Caco-2 (cell line): ENCODE measurements around the gene UNC93A. TPM values are rescaled to one million over a fixed set of nuclear protein-coding genes. Genes with fewer than 3 reads are reported as not detected.
"Not testable (repeated sequence)": the region's sequence is repeated elsewhere in the genome, so short reads cannot be mapped to it uniquely, and the experiment has no call there.

Experiments
- Bru-seq: library from RNA; stranded (reverse); fragments of 400-500 nt; gene quantifications from one replicate; lab custom pipeline; 2021; lab: Mats Ljungman, UMichigan
- BruChase-seq, 2 experiments: library from RNA; stranded (reverse); fragments of 400-500 nt; gene quantifications; one replicate each; lab custom pipeline; 2021; lab: Mats Ljungman, UMichigan
- BruUV-seq: library from RNA; stranded (reverse); fragments of 400-500 nt; replicated peaks from 2 replicates; lab custom pipeline; 2021; lab: Mats Ljungman, UMichigan
- CTCF ChIA-PET: fragments of 300-600 bp; sonication (Branson Sonifier 250); formaldehyde crosslinking; loops from one replicate; lab custom pipeline; 2022; ENCODE audit warnings: antibody characterized with exemption; lab: Charles Lee
- POLR2A ChIA-PET: fragments of 300-600 bp; sonication (Branson Sonifier 250); formaldehyde crosslinking; loops from one replicate; lab custom pipeline; 2022; ENCODE audit warnings: antibody characterized with exemption; lab: Charles Lee
- DNase-seq, 2 experiments: peaks; one replicate each; pipeline versions ENCODE4 v3.0.0 to v3.0.0-alpha.2; 2020 to 2022
- H3K27me3 ChIP-seq: replicated peaks from 2 replicates; pipeline ENCODE4 v1.6.0; 2011; ENCODE audit warnings: low read length; ENCODE audit not compliant: control insufficient read depth, insufficient read depth
- H3K36me3 ChIP-seq: 2 replicates; pipeline ENCODE4 v1.5.1; 2011; ENCODE audit warnings: low read length; ENCODE audit not compliant: control insufficient read depth, insufficient read depth
- H3K4me1 ChIP-seq: fragments of 250-450 bp; sonication (Bioruptor Pico); 2 replicates; pipeline ENCODE4 v1.5.1; 2020; ENCODE audit warnings: mild to moderate bottlenecking
- H3K4me3 ChIP-seq: 2 replicates; pipeline ENCODE4 v1.5.1; 2011; ENCODE audit warnings: low read depth, mild to moderate bottlenecking, control low read depth, low read length
- H3K9me3 ChIP-seq: fragments of 250-450 bp; sonication (Bioruptor Pico); 2 replicates; pipeline ENCODE4 v1.5.1; 2020; ENCODE audit warnings: mild to moderate bottlenecking, moderate library complexity
- H3K27ac Mint-ChIP-seq: one replicate; pipeline ENCODE4 v1.8.0; 2022; ENCODE audit warnings: mixed read lengths; ENCODE audit not compliant: unreplicated experiment
- H3K27me3 Mint-ChIP-seq: one replicate; pipeline ENCODE4 v1.8.0; 2022; ENCODE audit warnings: mixed read lengths; ENCODE audit not compliant: insufficient read depth, unreplicated experiment
- H3K36me3 Mint-ChIP-seq: one replicate; pipeline ENCODE4 v1.8.0; 2022; ENCODE audit warnings: mild to moderate bottlenecking, mixed read lengths; ENCODE audit not compliant: insufficient read depth, unreplicated experiment
- H3K4me1 Mint-ChIP-seq: one replicate; pipeline ENCODE4 v1.8.0; 2022; ENCODE audit warnings: low read depth, mixed read lengths; ENCODE audit not compliant: unreplicated experiment
- H3K4me3 Mint-ChIP-seq: one replicate; pipeline ENCODE4 v1.8.0; 2022; ENCODE audit warnings: mild to moderate bottlenecking, moderate library complexity, mixed read lengths; ENCODE audit not compliant: unreplicated experiment
- H3K9me3 Mint-ChIP-seq: one replicate; pipeline ENCODE4 v1.8.0; 2022; ENCODE audit warnings: mixed read lengths; ENCODE audit not compliant: unreplicated experiment
- intact Hi-C: fragments of 100-400 bp; cut with micrococcal nuclease; formaldehyde crosslinking; loops from one replicate; pipeline ENCODE4 v1.10.0; 2022; ENCODE audit not compliant: unreplicated experiment
- long read RNA-seq: library from polyadenylated mRNA; stranded (forward); transcript quantifications from one replicate; pipeline ENCODE4 v2.0.0, GENCODE V29; 2022
- total RNA-seq: library from RNA; stranded (reverse); gene quantifications from 2 replicates; pipeline ENCODE4 v1.2.3, GENCODE V29; 2022
- TF ChIP-seq, protein P1 (sequence below), 2 experiments: fragments of 200-600 bp in 1 of 2; IDR thresholded peaks; 1 replicate in 1 of 2; 2 replicates in 1 of 2; pipeline versions ENCODE4 v1.5.1 to v1.8.0; 2011 to 2022; ENCODE audit warnings: antibody characterized with exemption in 1 of 2, control low read depth in 1 of 2, inconsistent platforms in 1 of 2, low read depth in 1 of 2, low read length in 1 of 2, mild to moderate bottlenecking in 1 of 2, moderate library complexity in 1 of 2; ENCODE audit not compliant: insufficient read depth in 1 of 2, severe bottlenecking in 1 of 2, unreplicated experiment in 1 of 2

Gene UNC93A
- total RNA-seq (32.3 and 36.1 TPM in 2 replicates), Bru-seq, nascent RNA (percentile 83 among the genes with signal in this experiment), BruChase-seq, experiment 1, labeled RNA remaining after a 2-hour chase (percentile 83 among the genes with signal in this experiment), BruChase-seq, experiment 2, labeled RNA remaining after a 6-hour chase (percentile 84 among the genes with signal in this experiment)
- long read RNA-seq, partial matches to known transcripts: 1 of 43 reads
- long read RNA-seq, other reads (novel, unspliced or antisense): 40 of 43 reads

DNA sequence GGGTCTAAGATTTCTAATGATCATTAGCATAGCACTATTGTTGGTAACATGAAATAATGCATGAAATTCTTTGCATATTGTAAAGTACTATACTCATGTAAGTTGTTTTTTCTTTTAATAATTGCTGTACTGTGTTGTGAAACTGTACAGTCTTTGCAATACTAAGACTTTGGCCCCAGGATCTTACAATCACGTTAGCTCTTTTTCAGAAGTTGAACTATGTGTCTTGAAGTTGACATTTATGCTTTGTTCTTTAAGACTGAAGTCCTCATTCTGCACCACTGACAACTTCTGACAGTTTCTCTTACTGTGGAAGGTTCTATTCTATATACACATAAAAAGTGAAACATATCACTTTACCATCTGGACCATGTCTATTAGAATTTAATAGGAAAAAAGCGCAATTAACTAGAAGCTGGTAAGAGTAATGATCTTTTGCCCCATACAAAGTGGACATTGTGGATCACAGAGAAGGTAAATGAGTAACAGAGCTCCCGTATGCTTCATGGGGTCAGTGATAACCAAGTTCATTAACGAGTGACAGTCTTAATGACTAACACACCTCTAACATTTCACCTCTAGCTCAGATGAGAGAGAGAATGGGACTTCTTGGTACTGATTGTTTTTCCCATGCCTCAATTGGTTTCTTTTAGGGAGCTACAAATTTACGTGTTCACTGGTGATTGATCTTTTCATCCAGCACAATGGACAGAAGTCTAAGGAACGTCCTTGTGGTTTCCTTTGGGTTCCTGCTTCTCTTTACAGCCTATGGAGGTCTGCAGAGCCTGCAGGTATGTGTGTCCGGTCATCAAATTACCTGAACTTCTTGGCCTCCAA, at the start of gene UNC93A:
Gene UNC93A, plus strand, starts transcription at position 530 of the 837 bp plus-strand sequence. Its CDS starts 175 bp downstream, at position 705.
- Mint-ChIP-seq H3K9me3 (no peaks in the 10 kb centered on the region), H3K36me3 (peaks cover 38% of the 10 kb centered on the region), H3K27me3 (no peaks in the 10 kb centered on the region), H3K27ac (no peak within 1 kb of the TSS), H3K4me1 (peaks cover 33% of the 10 kb centered on the region), H3K4me3 (no peak within 1 kb of the TSS)
- peaks cover 46% of the 10 kb centered on the region for H3K4me1 ChIP-seq
- intact Hi-C loops: no loop called here
- BruUV-seq: no TSS peak
- TF ChIP-seq, protein P1, sequence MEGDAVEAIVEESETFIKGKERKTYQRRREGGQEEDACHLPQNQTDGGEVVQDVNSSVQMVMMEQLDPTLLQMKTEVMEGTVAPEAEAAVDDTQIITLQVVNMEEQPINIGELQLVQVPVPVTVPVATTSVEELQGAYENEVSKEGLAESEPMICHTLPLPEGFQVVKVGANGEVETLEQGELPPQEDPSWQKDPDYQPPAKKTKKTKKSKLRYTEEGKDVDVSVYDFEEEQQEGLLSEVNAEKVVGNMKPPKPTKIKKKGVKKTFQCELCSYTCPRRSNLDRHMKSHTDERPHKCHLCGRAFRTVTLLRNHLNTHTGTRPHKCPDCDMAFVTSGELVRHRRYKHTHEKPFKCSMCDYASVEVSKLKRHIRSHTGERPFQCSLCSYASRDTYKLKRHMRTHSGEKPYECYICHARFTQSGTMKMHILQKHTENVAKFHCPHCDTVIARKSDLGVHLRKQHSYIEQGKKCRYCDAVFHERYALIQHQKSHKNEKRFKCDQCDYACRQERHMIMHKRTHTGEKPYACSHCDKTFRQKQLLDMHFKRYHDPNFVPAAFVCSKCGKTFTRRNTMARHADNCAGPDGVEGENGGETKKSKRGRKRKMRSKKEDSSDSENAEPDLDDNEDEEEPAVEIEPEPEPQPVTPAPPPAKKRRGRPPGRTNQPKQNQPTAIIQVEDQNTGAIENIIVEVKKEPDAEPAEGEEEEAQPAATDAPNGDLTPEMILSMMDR (IDR thresholded peaks at IDR 0.05; ENCODE audit: insufficient read depth in 1 of 2, low read depth in 1 of 2, low read length in 1 of 2, severe bottlenecking in 1 of 2, unreplicated experiment in 1 of 2): no peak
- no peak for DNase-seq
- ChIA-PET CTCF (interaction anchor here (1.4 kb wide), 1 partner anchor 60 kb away, joined by 3 read pairs; no protein-coding TSS in a partner anchor), POLR2A (no interaction called here)
- H3K27me3 ChIP-seq: no peaks in the 10 kb centered on the region
- peaks cover 2% of the 10 kb centered on the region for H3K36me3 ChIP-seq
- no peak within 1 kb of the TSS for H3K4me3 ChIP-seq
- H3K9me3 ChIP-seq: no peaks in the 10 kb centered on the region

DNA sequence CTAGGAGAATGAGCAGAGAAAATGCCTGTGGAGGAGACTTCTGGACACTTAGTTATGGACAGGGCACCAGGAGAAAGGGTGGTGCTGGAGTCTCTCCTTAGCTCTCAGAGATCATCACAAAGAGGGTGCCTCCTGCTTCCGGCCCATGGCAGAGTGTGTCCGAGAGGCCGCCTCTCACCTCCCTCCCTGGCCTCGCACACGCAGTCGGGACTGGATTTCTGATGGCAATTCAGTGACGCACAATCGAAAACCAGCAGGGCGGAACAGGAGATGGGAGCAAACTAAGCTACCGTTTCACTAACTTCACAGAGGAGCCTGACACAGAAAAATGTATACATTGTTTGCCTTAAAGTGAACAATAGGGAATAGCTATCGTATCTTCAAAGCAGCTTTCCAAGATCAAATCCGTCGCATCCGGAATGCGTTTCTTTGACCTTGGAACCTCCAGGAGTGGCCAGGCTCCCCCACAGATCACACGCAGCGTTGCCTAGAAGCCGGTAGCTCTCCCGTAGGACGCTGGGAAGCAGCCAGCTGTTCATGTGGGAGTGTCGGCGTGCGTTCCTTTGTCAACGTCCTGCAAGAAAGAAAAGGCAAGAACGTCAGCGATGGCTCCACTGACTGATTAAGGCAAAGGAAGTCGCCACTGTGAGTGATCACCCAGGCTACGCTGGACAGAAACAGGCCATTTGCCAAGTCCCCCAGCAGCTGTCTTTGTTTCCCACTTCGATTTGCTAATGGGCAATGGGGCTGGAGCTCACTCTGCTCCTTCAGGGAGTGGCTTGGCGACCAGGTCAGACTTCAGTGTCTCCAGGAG, 49.6 kb upstream of the UNC93A start:
- not testable (repeated sequence) for H3K27me3 Mint-ChIP-seq

DNA sequence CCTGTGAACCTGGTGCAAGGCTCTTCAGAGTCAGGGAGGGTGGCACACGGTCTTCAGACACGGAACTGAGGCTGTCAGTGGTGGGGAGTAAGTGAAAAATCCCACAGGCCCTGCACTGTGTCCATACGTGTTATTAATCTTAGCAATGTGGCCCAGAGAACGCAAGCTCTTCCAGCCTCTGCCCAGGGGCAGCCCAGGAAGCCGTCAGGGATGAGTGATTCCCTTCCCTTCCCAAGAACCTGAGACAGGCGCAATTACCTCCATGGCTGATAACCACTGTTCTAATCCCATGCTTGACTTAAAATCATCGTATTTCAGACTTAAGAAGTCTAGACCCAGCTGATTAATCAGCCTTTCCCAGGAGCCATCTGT, 49.0 kb upstream of the UNC93A start:
- H3K27me3 ChIP-seq, POLR2A ChIA-PET, intact Hi-C loops, CTCF ChIA-PET, H3K36me3 Mint-ChIP-seq, H3K9me3 ChIP-seq, H3K27me3 Mint-ChIP-seq, H3K4me3 Mint-ChIP-seq, H3K4me3 ChIP-seq, DNase-seq, H3K27ac Mint-ChIP-seq, H3K9me3 Mint-ChIP-seq, H3K36me3 ChIP-seq: not testable (repeated sequence)
- peaks cover 15% of the 10 kb centered on the region for H3K4me1 Mint-ChIP-seq
- H3K4me1 ChIP-seq: peaks cover 49% of the 10 kb centered on the region
- BruUV-seq: TSS peak; percentile 71

More for the DNA sequence above, 49.6 kb upstream of the UNC93A start:
- H3K36me3 ChIP-seq, H3K9me3 ChIP-seq, intact Hi-C loops, BruUV-seq, CTCF ChIA-PET, H3K27me3 ChIP-seq, POLR2A ChIA-PET, H3K36me3 Mint-ChIP-seq, H3K9me3 Mint-ChIP-seq, H3K4me3 ChIP-seq: not testable (repeated sequence)
- peak overlapping the region; percentile 56 for H3K4me3 Mint-ChIP-seq
- H3K27ac Mint-ChIP-seq: peak overlapping the region; percentile 59
- H3K4me1 Mint-ChIP-seq: peaks cover 17% of the 10 kb centered on the region
- peak in 1 of 2 experiments; percentile 33 for DNase-seq
- peaks cover 50% of the 10 kb centered on the region for H3K4me1 ChIP-seq

DNA sequence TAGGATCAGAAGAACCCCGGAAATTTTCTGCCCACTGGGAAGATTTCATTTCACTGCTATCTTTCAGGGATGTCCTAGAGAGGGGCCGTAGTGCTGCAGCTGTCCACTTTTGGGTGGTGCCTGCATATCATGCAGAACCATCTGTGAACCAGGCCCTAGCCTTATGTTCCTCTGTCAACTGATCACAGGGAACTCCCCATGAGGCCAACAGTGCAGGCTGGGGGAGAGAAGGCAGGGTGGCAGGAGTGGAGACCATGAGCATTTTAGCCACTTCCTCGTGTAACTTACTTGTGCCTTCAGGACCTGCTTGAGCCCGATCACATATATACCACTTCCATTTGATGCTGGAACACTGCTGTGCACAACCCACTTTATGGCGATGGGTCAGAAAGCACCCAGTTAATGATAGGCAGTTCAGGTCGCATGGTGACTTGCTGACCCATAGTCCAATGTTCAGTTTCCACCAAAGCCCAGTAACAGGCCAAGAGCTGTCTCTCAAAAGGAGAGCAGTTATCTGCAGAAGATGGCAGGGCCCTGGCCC, 48.5 kb upstream of the UNC93A start:
- H3K27me3 Mint-ChIP-seq, POLR2A ChIA-PET, H3K4me1 Mint-ChIP-seq: not testable (repeated sequence)

More for the DNA sequence above, 48.5 kb upstream of the UNC93A start:
- CTCF ChIA-PET, H3K27me3 ChIP-seq, H3K4me3 Mint-ChIP-seq, H3K36me3 Mint-ChIP-seq, intact Hi-C loops, H3K36me3 ChIP-seq, H3K9me3 ChIP-seq, DNase-seq, H3K9me3 Mint-ChIP-seq, H3K4me3 ChIP-seq, BruUV-seq: not testable (repeated sequence)
- H3K4me1 ChIP-seq: peaks cover 45% of the 10 kb centered on the region
- H3K27ac Mint-ChIP-seq: peak overlapping the region; percentile 35
